CD1c-positive myeloid dendritic cell (primary cell): ENCODE data around the gene MYO1G.
"Not testable (repeated sequence)": the region's sequence is repeated elsewhere in the genome, so short reads cannot be mapped to it uniquely, and the experiment has no call there.

Source experiments
- DNase-seq: peaks from one replicate; pipeline ENCODE4 v3.0.0-alpha.2; 2016; ENCODE audit errors: extremely low spot score

Gene MYO1G

DNA sequence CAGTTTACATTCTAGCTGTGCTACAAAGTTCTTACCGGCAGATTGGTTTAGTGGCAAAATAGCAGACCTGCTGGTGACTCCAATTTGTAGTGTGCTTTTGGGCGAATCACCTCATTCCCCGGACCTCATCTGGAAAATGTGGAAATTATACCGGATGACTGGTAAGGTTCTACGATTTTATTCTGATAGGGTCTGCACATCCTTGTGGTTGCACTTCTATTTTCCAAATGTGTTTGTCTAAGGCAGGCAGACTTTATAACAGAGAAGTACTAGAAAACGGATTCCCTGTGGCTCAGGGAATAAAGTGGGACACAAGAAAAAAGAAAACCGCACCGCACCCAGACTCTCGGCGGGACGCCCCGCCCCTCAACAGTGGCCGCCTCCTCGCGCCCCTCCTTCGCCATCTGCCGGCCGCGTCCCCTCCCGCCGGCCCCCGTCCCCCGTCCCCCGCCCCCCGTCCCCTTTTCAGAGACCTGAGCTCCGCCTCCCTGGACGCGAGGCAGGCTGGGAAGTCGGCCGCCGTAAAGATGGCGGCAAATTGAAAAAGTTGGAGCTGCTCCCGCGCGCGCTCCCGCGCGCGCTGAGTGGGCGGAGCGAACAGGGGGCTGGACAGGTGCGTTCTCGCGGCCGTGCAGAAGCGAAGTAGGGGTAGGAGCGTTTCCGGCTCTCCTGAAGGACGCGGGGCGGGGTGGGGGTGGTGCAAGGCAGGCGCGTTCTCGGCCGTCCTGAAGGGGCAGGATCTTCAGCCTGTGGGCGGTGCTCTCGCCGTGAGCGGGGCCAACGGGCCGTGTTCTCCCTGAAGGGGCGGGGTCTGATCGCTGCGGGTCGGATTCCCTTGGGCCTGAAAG, 20.7 kb upstream of the MYO1G start:
- DNase-seq, result peak; percentile 99

DNA sequence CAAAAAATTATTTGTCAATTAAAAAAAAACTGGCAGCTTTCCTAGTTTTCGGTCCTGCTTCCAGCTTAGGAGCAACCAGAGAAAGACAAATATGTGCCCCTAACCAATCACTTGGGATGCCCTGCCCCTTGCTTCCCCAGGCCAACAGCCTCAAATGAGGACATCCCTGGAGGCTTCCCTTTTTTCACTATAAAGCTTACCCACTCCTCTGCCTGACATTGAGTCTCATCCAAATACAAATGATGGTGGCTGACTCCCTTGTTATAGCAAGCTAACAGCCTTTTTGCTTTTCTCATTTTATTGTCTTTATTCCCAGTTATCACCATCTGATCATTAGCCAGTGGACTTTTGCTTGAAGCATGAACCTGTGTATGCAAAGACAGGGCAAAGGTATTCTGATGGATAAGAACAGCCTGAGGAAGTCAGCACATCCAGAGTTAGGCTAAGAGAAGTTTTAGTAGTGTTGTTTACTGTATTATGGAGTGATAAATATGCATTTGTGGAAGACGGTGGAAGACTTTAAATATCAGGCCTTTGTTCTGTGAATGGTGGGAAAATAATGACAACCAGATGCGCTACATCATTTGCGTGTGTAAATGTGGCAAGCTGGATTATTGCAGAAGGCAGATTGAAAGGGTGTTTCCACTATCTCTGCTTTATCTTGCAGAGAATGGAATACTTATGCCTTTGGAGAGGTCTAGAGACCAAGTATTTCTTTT, 19.5 kb upstream of the MYO1G start:
- DNase-seq, result peak; percentile 12

DNA sequence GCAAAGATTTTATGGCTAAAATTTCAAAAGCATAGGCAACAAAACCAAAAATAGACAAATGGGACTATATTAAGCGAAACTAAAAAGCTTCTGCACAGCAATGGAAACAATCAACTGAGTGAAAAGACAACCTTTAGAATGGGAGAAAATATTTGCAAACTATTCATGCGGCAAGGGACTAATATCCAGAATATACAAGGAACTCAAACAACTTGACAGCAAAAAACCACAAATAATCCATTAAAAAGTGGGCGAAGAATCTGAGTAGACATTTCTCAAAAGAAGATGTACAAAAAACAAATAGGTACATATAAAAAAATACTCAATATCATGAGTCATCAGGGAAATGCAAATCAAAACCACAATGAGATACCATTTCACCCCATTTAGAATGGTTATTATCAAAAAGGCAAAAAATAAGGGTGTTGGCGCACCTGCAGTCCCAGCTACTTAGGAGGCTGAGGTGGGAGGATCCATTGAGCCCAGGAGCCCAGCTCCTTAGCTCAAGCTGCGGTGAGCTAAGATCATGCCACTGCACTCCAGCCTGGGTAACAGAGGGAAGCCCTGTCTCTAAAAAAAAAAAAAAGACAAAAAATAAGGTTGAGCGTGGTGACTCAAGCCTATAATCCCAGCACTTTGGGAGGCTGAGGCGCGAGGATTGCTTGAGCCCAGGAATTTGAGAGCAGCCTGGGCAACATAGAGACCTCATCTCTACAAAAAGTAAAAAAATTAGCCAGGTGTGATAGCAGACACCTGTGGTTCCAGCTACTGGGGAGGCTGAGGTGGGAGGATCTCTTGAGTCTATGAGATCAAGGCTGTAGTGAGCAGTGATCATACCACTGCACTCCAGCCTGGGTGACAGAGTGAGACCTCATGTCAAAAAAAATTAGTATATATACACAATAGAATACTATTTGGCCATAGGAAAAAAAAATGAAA, 17.0 kb upstream of the MYO1G start:
- DNase-seq, result no peak

DNA sequence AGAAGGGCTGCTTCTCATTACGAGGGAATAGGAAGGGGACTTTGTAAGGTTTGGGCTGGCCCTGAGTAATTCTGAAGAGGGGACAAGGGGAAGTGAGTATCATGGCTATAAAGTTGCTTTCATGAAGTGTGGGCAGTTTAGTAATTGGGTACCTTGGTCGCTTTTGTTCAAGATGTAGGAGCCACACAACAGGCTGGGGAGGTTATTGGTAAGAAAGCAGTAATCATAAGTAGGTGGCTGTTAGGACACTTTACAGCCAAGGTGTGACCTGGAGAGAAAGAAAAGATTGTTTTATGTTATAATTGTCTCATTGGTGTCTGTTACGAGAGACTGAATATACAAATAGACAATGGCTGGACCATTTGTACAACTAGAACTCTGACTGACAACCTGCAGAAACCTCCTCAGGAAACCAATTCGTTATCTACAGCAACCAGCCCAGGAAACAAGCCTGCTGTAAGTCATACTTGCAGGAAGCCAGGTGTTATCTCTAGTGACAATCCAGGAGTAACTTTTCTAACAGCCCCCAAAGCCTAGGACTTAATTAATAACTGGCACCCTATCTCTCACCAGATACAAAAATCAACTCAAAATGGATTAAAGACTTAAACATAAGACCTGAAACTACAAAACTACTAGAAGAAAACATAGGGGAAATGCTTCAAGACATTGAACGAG, 16.2 kb upstream of the MYO1G start:
- DNase-seq, result no peak

DNA sequence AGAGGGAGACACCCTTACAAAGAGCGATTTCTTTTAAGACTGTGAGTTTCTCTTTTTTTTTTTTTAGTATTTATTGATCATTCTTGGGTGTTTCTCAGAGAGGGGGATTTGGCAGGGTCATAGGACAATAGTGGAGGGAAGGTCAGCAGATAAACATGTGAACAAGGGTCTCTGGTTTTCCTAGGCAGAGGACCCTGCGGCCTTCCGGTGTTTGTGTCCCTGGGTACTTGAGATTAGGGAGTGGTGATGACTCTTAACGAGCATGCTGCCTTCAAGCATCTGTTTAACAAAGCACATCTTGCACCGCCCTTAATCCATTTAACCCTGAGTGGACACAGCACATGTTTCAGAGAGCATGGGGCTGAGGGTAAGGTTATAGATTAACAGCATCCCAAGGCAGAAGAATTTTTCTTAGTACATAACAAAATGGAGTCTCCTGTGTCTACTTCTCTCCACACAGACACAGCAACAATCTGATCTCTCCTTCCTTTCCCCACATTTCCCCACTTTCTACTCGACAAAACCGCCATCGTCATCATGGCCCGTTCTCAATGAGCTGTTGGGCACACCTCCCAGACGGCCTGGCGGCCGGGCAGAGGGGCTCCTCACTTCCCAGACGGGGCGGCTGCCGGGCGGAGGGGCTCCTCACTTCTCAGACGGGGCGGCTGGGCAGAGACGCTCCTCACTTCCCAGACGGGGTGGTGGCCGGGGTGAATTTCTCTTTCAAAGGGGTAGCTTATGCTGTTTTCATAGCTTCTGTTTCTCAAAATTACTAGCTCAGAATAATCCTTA, 13.4 kb upstream of the MYO1G start:
- DNase-seq, result not testable (repeated sequence)

DNA sequence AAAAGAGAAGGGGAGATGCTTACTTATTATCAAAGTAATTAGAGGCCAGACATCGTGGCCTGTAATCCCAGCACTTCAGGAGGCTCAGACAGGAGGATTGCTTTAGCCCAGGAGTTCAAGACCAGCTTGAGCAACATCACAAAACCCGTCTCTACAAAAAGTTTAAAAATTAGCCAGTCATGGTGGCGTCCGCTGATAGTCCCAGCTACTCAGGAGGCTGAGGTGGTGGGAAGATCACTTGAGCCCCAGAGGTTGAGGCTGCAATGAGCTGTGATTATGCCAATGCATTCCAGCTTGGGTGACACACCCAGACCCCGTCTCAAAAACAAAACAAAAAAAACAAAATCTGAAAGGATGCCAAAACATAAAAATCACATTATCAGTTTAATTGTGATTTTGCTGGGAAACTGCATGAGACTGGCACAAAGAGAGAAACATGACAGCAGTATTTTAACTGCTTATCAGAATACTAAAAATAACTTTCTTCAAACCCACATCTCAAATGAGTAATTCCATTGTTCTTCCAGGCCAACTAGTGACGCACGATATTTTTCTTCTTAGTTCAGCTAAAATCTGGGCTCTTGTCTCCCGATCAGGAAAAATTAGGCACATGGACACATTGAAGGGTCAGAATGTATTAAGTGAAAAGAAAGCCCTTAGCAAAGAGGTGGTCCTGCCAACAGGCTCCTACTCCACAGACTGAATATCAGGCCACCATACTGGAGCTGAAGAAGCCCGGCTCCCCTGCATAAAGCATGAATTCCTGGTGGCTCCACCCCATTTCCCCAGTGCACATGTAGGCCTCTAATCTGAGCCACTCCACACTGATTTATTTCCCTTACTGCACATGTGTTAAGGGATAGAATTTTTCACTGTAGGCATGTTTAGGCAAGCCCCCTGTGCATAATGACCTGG, 11.6 kb upstream of the MYO1G start:
- DNase-seq, result no peak

DNA sequence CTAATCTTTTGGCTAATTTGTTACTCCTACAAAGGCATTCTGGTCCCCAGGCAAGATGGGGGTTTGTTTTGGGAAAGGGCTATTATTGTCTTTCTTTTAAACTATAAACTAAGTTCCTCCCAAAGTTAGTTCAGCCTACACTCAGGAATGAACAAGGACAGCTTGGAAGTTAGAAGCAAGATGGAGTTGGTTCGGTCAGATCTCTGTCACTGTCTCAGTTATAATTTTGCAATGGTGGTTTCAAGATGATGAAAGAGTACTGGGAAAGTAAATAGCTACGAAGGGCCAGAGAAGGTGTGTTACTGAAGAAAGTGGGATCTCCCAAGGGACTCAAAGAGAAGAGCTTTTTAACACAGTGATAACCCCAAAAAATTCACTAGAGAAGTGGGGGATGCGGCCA, 10.3 kb upstream of the MYO1G start:
- no peak for DNase-seq

DNA sequence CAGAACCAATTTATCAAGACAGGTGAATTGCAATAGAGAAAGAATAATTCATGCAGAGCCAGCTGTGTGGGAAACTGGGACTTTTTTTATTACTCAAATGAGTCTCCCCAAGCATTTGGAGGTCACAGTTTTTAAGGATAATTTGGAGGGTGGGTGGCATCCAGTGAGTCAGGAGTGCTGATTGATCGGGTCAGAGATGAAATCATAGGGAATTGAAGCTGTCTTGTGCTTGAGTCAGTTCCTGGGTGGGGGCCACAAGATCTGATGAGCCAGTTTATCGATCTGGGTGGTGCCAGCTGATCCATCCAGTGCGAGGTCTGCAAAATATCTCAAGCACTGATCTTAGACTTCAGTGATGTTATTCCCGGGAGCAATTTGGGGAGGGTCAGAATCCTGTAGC, 9.9 kb upstream of the MYO1G start:
- no peak for DNase-seq

DNA sequence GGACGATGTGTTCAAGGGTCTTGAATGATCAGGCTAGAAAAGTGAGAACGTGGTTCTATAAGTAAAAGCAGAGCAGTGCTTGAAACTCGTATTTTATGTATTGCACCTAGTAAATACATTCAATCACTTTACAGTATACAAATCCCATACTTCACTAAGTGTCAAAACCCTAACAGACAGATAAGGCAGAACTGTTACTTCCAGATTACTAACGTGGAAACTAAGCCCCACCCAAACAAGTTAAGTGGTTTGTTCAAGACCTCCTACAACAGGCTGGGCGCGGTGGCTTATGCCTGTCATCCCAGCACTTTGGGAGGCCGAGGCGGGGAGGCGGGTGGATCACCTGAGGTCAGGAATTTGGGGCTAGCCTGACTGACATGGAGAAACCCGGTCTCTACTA, 9.2 kb upstream of the MYO1G start:
- no peak for DNase-seq

DNA sequence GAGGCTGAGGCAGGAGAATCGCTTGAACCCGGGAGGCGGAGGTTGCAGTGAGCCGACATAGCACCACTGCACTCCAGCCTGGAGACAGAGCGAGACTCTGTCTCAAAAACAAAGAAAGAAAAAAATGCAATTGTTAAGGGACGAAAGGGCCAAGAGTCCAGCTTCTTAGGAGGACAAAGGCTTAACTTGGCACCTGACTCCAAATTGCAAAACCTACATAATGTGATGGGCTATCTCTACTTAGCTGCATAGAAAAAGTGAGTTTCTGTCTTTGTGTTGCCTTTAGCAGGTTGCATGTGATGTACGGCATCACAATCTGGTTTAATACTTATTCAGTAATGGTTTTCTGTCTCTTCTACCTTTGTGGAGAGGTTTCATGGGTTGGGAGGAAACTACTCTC, 8.6 kb upstream of the MYO1G start:
- no peak for DNase-seq

DNA sequence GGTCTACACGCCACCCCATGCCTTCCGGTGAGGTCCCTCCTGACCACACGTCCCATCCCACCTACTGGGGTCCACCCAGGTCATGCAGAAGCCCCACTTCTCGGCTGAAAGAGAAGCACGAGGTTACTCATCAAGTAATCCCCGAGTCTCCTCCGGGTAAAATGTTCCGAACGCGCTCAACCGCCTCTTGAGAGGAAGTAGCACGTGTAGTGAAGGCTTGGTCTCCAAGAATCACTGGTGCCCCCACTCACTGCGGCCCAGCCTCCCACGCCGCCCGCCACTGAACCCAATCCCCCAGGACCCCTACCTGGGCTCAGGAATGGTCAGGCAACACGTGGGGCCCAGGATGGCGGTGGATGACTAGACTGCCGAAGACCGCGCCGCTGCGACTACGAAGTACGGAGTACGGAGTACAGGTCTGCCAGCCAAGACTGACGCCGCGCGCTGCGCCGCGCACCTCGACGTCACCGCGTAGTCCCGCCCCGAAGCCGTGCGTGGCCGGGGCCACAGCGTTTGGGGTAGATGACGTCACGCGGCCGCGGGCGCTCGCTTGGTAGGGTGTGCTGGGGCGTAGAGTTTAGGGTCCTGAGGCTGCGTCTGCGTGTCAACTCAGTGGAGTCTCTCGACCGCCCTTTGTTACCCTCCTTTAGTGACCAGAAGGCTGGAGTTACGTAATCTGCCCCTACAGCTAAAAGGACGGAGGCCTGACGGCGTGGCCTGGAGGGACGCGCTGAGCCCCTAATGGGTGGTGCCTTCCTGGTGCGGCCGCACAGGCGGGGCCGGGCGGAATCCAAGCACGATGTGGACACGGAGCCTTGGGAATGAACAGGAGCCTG, 7.6 kb upstream of the MYO1G start:
- DNase-seq, result peak; percentile 98

DNA sequence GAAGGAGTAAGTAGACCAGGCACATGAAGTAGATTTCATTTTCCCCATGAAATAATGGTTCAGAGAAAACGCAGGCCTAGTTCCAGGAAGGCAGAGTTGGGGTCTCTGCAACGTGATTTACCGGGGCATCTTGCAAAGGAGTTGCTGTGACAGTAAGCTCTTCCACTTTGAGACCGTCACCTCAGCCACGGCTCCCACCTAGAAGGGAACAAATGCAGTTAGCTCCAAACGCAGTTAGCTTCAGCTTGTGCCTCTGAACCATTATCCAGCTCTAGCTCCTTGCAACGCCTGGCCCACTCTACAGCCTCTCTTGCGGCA, 7.0 kb upstream of the MYO1G start:
- no peak for DNase-seq

DNA sequence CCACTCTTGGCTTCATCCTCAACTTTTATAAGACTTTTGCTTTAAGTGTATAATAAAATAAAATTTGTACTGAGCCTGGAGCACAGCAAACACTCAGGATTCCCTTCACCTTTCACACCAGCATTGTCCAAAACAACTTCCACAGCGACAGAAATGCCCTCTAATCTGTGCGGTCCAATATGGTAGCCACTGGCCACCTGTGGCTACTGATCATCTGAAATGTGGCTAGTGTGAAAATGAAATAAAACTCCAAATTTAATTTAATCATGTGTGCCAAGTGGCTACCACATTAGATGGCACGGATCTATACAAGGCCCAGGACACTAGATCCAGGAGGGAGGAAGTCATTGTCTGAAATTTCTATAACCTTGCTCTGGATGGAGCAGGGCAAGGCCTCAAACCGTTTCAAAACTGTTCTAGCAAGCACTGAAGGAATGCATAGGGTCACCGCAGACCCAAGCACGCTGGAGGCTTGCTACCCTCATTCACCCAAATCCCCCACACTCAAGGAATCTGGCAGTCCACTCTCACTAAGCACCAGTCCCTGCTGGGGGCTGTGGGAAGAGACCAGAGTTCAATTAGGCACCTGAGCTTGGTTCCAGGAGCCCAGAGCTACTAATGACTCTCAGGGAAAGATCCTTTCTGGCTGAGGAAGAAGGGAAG, 6.3 kb upstream of the MYO1G start:
- no peak for DNase-seq

DNA sequence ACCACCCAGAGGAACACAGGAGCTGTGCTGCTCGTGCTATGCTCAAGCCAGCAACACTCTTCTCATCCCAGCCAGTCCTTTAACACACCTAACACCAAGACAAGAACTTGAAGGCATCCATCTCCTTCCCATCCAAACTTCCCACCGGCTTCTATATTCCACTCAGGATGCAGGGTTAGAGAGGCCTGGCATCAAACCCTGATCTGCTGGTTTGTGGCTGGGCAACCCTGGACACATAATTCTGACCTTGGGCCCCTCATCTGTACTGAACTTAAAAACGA, 5.6 kb upstream of the MYO1G start:
- DNase-seq, result no peak

DNA sequence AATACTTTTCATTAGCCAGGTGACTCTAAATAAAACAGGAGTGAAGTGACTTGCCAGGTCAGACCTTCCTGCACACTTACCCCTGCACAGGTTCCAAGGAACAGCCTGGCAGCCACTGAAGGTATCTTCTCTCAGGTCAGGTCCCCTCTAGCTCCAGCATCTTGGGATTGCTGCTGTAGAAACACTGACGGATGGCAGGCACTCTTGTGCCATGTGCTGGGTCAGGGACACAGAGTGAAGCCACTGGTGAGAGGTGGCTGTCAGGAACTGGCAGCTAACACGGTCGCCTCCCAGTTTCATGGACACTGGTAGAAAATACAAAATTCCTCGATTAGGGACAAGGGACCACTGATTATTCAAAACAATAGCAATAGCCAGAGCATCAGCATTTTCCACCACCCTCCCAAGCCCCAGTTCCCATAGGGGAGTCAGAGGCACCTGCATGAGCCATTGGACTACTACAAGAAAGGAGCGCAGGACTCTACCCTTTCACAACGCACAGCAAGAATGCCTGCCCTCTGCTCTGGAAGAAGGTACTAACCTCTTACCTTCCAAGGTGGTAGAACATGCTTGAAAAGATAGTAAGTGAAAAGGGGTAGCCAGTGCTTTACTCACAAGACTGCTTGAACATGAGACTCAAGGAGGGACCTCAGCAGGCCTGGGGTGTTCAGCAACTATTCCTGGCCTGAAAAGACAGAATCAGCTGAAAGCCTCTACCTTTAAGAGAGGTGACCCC, 5.1 kb upstream of the MYO1G start:
- no peak for DNase-seq

DNA sequence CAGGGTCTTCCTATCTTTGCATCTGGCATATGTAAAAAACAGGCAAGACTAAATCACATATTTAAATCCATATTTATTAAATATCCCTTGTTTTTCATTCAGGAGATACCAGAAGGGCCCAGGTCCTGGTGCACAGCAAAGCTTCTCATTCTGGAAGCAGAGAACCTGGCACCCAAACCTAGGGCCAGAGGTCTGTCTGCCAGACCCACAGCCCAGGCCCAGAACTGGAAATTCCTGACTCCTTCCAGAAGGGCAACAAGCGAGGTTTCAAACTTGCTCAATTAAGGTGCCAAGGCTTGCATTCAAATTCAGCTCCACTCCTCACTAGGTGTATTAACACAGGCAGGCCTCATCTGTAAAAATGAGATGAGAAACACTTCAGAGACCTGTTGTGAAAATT, 4.2 kb upstream of the MYO1G start:
- DNase-seq, result no peak

DNA sequence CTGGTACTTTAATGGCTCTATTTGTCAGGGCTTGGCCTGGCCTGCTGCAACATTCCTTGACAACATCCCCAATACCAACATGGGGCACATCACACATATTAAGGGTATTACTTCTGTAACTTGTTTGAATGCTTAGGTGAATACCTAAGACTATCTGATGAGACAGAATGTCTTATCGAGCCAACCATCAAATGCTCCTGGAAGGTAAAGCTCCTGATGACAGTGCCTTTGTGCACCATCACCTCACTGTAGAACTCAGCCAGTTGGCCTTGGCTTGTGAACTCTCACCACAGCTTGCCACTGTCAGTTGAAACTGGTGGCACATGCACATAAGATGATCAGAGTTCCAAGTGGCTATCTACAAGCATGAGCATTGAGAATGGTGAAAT, 3.7 kb upstream of the MYO1G start:
- no peak for DNase-seq
